Smooth muscle cell (in vitro differentiated cells): Measurements from ENCODE around the gene NLN. TPM values are rescaled to one million over a fixed set of nuclear protein-coding genes. Genes with fewer than 3 reads are reported as not detected.

Experiments used
- DNase-seq: peaks from one replicate; lab custom pipeline; 2025; ENCODE audit not compliant: unreplicated experiment; lab: John Stamatoyannopoulos, UW
- H2AFZ ChIP-seq: fragments of 200-600 bp; sonication (generic); 2 replicates; pipeline ENCODE4 v1.6.0; 2016; ENCODE audit warnings: antibody characterized with exemption, low read depth, mild to moderate bottlenecking
- H3F3A ChIP-seq: fragments of 200-600 bp; sonication (generic); 2 replicates; pipeline ENCODE4 v1.6.0; 2017; ENCODE audit warnings: antibody characterized with exemption, low read depth
- H3K27ac ChIP-seq: fragments of 200-600 bp; sonication (generic); 2 replicates; pipeline ENCODE4 v1.5.1; 2016; ENCODE audit warnings: low read depth, mild to moderate bottlenecking
- H3K27me3 ChIP-seq: fragments of 200-600 bp; sonication (generic); 2 replicates; pipeline ENCODE4 v1.6.1; 2016; ENCODE audit warnings: low read depth, mild to moderate bottlenecking
- H3K36me3 ChIP-seq: fragments of 200-600 bp; sonication (generic); 2 replicates; pipeline ENCODE4 v1.5.1; 2016; ENCODE audit warnings: low read depth
- H3K4me1 ChIP-seq: fragments of 200-600 bp; sonication (generic); 2 replicates; pipeline ENCODE4 v1.5.1; 2016; ENCODE audit warnings: low read depth
- H3K4me2 ChIP-seq: fragments of 200-600 bp; sonication (generic); 2 replicates; pipeline ENCODE4 v1.6.0; 2016; ENCODE audit warnings: mild to moderate bottlenecking
- H3K4me3 ChIP-seq: fragments of 200-600 bp; sonication (generic); 2 replicates; pipeline ENCODE4 v1.5.1; 2016; ENCODE audit warnings: mild to moderate bottlenecking
- H3K79me2 ChIP-seq: fragments of 200-600 bp; sonication (generic); 2 replicates; pipeline ENCODE4 v1.6.0; 2016; ENCODE audit warnings: low read depth, mild to moderate bottlenecking
- H3K9ac ChIP-seq: fragments of 200-600 bp; sonication (generic); 2 replicates; pipeline ENCODE4 v1.6.0; 2016; ENCODE audit warnings: low read depth
- H3K9me3 ChIP-seq: fragments of 200-600 bp; sonication (generic); replicated peaks from 2 replicates; pipeline ENCODE4 v1.5.1; 2016; ENCODE audit warnings: low read depth
- H4K20me1 ChIP-seq: fragments of 200-600 bp; sonication (generic); 2 replicates; pipeline ENCODE4 v1.6.0; 2016; ENCODE audit warnings: low read depth
- WGBS: methylation state at CpG from one replicate; pipeline ENCODE4 v1.1.7; 2016; ENCODE audit warnings: low lambda C conversion rate; 5-methylcytosine and 5-hydroxymethylcytosine counted together
- polyA plus RNA-seq: library from polyadenylated mRNA; unstranded; fragments of >200 nt; fragmentation: Nextera tagmentation; extraction: Ambion mirVana; gene quantifications from 2 replicates; pipeline ENCODE4 v1.2.1, GENCODE V29; 2016
- total RNA-seq: library from RNA; depleted of rRNA; stranded (reverse); fragments of >200 nt; gene quantifications from 2 replicates; pipeline ENCODE4 v1.2.3, GENCODE V29; 2014
- TF ChIP-seq, protein P1 (sequence below): fragments of 200-600 bp; sonication (generic); IDR thresholded peaks from 2 replicates; pipeline ENCODE4 v1.5.1; 2017; ENCODE audit warnings: borderline replicate concordance, mild to moderate bottlenecking, antibody characterized with exemption; ENCODE audit not compliant: insufficient read depth, poor library complexity, severe bottlenecking

Gene NLN
- total and polyA plus RNA-seq, 2 experiments from 2014 or later, result 31.9 to 33.6 TPM

GRCh38 chr5:65817931-65818330 lies 95.9 kb downstream of the NLN start:
- H4K20me1 ChIP-seq, result no peaks in the 10 kb centered on the region
- H3F3A ChIP-seq, result no peaks in the 10 kb centered on the region
- H3K4me2 ChIP-seq, result no peak overlapping the region
- WGBS, result 92% methylated on average over 4 of the region's 4 CpGs
- H3K9me3 ChIP-seq, result no peaks in the 10 kb centered on the region
- no peaks in the 10 kb centered on the region for H3K36me3 ChIP-seq
- peaks cover 9% of the 10 kb centered on the region for H3K4me1 ChIP-seq
- no peaks in the 10 kb centered on the region for H3K79me2 ChIP-seq
- no peak overlapping the region for H3K27ac ChIP-seq
- no peak overlapping the region for H3K4me3 ChIP-seq
- no peak for DNase-seq
- H3K27me3 ChIP-seq, result no peaks in the 10 kb centered on the region
- H3K9ac ChIP-seq, result no peak overlapping the region
- TF ChIP-seq, protein P1, sequence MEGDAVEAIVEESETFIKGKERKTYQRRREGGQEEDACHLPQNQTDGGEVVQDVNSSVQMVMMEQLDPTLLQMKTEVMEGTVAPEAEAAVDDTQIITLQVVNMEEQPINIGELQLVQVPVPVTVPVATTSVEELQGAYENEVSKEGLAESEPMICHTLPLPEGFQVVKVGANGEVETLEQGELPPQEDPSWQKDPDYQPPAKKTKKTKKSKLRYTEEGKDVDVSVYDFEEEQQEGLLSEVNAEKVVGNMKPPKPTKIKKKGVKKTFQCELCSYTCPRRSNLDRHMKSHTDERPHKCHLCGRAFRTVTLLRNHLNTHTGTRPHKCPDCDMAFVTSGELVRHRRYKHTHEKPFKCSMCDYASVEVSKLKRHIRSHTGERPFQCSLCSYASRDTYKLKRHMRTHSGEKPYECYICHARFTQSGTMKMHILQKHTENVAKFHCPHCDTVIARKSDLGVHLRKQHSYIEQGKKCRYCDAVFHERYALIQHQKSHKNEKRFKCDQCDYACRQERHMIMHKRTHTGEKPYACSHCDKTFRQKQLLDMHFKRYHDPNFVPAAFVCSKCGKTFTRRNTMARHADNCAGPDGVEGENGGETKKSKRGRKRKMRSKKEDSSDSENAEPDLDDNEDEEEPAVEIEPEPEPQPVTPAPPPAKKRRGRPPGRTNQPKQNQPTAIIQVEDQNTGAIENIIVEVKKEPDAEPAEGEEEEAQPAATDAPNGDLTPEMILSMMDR, result no peak
- H2AFZ ChIP-seq, result no peak overlapping the region

DNA sequence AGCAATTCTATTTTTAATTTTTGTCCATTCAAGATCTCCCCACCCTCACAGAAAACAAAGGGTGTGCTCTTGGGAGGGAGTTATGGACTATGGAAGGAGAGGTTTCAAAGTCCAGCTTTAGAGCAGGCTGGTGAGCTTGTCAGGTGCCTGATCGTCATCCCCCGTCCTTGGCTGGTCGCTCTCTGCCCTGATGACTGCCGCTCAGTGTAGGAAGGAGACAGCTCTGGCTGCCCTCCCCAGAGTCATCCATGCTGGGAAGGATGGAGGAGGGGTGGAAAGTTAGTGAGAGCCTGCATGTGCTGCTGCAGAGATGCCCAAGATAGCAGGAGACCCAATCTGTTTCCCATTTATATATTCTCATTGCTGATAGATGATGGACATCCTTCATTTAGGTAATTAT lies 96.6 kb downstream of the NLN start:
- Histone ChIP-seq H3K79me2 (no peaks in the 10 kb centered on the region), H3K36me3 (no peaks in the 10 kb centered on the region), H3K27ac (no peak overlapping the region), H3F3A (no peaks in the 10 kb centered on the region), H3K27me3 (no peaks in the 10 kb centered on the region), H3K4me2 (no peak overlapping the region), H3K4me1 (peaks cover 9% of the 10 kb centered on the region), H2AFZ (no peak overlapping the region), H3K4me3 (no peak overlapping the region), H3K9me3 (no peaks in the 10 kb centered on the region), H4K20me1 (no peaks in the 10 kb centered on the region), H3K9ac (no peak overlapping the region)
- no peak for DNase-seq
- 95% methylated on average over 4 of the region's 4 CpGs for WGBS
- TF ChIP-seq, protein P1, result no peak

DNA sequence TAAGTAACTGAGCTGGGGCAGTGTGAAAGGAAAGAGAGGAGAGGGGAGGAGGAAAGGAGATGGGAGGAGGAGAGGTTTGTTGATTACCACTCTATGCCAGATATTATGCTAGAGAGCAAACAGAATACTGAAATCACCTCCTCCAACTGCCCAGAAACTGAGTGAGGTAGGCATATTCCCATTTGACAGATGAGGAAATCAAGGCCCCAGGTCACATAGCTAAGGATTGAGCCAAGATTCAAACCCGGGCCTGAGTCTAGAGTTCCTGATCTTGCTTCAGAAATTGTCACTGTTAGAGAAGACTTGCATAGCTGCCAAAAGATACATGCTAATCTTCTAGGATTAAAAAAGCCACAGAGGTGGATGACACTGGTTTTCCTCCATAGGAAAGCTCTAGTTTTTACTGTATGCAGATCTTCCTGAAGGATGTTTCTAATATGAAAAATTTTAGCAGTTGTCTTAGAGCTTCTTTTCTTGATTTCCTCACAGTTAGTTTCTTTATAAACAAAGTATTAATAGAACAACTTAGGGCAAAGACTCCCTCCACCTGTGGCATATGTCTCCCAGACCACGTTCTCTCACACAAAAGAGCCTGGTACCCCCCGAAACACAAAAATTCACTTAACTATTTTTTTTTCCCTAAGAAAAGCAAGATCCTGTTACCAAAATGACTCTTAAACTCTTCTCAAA lies 97.4 kb downstream of the NLN start:
- H3K27me3 ChIP-seq, result no peaks in the 10 kb centered on the region
- H3K4me3 ChIP-seq, result no peak overlapping the region
- no peak overlapping the region for H3K9ac ChIP-seq
- H3F3A ChIP-seq, result no peaks in the 10 kb centered on the region
- DNase-seq, result no peak
- no peak overlapping the region for H3K27ac ChIP-seq
- TF ChIP-seq, protein P1, result no peak
- no peaks in the 10 kb centered on the region for H3K36me3 ChIP-seq
- H3K79me2 ChIP-seq, result no peaks in the 10 kb centered on the region
- no peaks in the 10 kb centered on the region for H4K20me1 ChIP-seq
- H3K4me1 ChIP-seq, result peaks cover 9% of the 10 kb centered on the region
- H3K9me3 ChIP-seq, result no peaks in the 10 kb centered on the region
- 75% methylated on average over 3 of the region's 3 CpGs for WGBS
- H3K4me2 ChIP-seq, result no peak overlapping the region
- H2AFZ ChIP-seq, result no peak overlapping the region

GRCh38 chr5:65819905-65820240 lies 97.9 kb downstream of the NLN start:
- Histone ChIP-seq H3K4me2 (no peak overlapping the region), H3K9ac (no peak overlapping the region), H3K4me1 (peaks cover 9% of the 10 kb centered on the region), H3K36me3 (no peaks in the 10 kb centered on the region), H3K27ac (no peak overlapping the region), H3K4me3 (no peak overlapping the region), H3K27me3 (no peaks in the 10 kb centered on the region), H3K9me3 (no peaks in the 10 kb centered on the region), H4K20me1 (no peaks in the 10 kb centered on the region), H2AFZ (no peak overlapping the region), H3K79me2 (no peaks in the 10 kb centered on the region), H3F3A (no peaks in the 10 kb centered on the region)
- TF ChIP-seq, protein P1, result no peak
- DNase-seq, result no peak
